Myocyte (in vitro differentiated cells): Measurements from ENCODE around the gene TMIGD3. TPM values are rescaled to one million over a fixed set of nuclear protein-coding genes. Genes with fewer than 3 reads are reported as not detected.

Source experiments
- DNase-seq: peaks from one replicate; pipeline ENCODE4 v3.0.0-alpha.2; 2012; ENCODE audit warnings: low read depth
- total RNA-seq: library from RNA; depleted of rRNA; stranded (reverse); fragments of >200 nt; gene quantifications from 2 replicates; pipeline ENCODE4 v1.2.3, GENCODE V29; 2014

The TMIGD3 gene
- total RNA-seq, 1 donor from 2014 or later, result not detected

DNA sequence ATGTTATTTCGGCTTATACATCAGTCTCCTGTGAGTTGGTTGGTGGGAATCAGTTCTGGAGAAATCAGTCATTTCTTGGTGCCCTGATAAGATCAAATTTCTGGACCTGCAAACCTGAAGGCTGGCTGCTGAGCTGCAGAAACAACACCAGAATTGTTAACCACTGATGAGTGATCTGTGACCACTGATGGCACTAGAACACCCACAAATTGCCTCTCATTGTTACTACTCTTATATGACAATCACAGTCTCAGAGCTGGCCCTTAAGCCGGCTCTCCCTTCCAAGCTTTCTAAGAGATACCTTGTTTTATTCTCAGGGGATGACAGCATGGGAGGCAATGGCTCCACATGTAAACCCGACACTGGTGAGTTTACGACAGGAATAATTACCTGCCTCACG, 27.7 kb downstream of the TMIGD3 start:
- DNase-seq, result no peak

DNA sequence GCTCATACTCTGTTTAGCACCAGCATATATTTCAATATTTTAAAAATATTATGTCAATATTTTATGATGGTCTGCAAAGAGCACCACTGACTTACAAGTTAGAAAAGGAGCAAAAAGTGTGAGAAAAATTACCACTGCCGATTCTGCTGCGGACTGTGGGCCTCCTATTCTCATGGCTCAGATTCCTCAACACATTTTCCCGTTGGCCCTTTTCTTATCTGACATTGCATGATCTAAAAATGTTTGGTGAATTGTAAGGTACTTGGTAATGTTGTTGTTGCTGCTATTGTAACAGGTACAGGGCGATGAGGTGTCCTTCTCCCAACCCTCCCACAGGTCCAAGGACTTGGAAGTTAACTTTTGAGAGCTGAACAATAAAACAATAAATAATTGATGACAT, 28.9 kb downstream of the TMIGD3 start:
- DNase-seq, result no peak

DNA sequence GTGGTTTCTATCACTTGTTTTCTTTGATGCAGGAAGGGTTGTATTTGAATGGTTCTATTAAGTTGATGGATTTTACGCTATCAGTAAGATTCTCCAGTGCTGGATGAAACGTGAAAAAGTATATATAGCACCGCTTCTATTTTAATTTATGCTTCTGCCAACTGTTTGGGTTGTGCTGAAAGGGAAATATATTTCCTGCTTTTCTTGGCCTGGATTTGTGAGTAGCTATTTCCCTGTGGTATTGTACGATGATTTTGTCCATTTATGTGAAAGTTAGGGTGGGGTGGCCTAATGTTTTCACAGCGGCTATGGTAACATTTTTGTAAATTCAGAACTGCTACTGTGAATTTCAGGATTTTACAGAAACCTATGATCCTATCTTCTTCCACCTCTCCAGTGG, 29.3 kb downstream of the TMIGD3 start:
- DNase-seq, result no peak

DNA sequence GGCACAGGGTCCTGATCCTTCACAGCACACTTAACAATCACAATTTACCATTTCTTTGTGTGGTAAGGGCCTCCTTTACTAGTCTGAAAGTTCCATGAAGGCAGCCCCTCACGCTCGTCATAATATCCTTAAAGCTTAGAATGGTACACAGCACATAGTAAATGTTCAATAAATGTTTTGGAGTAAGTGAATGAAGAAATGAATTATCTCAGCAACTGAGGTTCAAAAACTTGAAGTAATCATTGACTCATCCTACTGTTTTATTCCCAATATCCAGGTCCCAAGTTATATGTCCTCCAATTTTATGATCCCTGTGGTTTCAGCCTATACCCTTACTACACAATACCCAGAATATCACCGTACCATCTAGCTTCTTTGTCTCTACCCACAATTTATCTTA, 31.9 kb downstream of the TMIGD3 start:
- DNase-seq, result no peak

DNA sequence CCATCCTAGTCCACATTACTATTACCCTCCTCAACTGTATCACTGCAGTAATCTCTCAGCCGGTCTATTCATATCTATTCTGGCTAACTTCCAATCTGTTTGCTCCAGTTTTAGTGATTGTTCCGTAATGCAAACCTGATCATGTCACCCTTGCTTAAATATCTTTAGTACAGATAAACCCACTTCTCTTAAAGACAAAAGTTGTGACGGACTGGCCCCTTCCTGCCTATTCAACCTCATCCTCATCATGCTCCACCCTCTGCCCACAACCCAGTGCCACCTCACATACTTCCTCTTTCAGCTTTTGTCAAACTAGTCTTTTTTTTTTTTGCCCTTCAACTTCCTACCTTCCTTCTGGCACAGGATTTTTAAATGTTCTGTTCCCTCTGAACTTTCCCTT, 32.4 kb downstream of the TMIGD3 start:
- DNase-seq, result no peak

DNA sequence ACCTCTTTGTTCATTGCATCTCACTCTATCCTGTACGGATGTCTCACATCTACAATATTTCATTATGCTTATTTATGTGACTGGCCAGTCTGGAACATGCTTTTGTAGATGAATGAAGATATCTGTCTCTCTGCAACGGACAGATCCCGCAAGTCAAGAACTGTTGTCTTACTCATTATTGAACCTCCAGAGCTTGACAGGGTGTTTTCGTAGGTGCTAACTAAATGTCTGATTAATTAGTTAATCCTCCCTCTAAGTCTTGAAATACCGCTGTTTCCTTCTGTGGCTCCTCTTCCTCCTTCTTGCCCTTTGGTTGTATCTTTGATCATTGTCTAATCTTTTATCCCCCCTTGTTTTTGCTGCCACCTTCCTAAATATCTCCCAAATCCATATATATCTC, 32.8 kb downstream of the TMIGD3 start:
- no peak for DNase-seq

DNA sequence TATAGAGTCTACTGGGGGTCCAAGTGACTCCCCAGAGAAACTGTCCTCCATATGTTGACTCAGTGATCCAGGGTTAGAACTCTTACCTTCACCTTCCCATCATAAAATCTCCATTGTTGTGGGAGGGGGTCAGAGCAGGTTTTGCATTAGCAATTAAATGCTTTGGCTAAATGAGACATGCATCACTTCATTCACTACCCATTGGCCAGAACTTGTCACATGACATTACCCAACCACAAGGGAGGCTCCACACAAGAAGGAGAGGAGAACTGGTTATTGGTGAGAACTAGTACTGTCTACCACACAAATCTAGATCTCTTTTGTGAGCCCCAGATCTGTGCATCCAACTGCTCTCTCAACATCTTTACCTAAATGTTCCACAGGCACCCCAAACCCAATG, 33.9 kb downstream of the TMIGD3 start:
- no peak for DNase-seq

DNA sequence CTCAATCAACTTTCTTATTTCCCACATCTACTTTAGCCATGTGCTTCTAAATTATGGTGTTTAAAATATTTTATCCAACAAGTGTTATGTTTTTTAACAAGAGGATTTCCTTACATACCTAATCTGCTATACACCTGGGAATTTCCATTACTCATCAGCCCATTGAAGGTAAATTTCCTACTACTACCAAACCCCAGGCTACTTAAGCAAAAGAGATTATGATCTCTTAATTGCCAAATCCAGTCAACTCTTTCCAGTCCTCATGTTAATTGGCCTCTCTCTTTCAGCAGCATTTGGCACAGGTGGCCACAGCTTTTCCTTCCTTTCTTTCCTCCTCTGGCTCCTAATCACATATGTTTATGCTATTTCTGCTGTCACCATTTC, 34.7 kb downstream of the TMIGD3 start:
- no peak for DNase-seq

DNA sequence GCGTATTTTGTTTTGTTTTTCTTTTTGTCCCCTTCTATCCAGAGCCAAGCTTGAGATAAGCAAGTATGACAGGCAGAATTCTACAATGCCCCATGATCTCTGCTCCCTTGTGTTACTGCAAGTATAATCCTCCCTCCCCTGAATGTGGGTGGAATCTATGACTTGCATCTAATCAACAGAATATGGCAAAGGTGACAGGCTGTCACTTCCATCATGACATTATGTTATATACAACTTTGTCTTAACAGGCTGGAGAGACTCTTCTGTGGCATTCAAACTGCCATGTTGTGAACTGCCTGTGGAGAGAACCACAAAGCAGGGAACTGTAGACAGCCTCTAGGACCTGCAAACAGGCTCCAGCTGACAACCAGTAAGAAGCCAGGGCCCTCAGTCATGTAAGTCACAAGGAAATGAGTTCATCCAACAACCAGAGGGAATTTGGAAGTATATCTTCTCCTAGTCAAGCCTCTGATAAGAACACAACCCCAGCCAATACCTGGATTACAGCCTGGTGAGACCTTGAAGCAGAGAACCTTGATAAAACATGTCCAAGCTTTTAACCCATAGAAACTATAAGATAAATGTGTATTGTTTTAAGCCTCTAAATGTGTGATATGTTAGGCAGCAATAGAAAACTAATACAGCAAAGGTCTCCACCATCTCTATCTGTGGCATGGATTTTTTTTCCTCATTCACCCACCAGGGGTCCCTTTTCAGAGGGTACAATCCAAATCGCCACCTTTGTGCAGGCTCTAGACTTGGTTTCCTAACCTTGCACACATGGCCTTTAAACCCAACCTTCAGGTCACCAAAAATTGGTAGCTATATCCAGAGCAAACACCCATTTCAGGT, 35.3 kb downstream of the TMIGD3 start:
- no peak for DNase-seq

DNA sequence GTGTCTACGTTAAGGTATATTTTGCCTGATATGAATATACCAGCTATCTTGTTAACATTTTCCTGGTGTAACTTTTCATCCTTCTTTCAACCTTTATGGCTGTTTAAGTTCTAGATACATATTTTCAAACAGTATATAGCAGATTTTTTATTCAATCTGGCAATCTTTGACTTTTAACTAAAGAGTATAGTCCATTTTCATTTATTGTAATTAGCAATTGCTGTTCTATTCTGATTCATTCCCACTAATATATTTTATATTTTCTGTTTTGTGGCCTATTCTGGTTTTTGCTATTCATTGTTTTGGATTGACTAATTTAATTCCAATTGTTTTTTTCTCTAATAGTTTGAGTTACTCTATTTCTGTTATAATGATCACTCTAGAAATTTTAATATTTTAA, 37.0 kb downstream of the TMIGD3 start:
- DNase-seq, result no peak

DNA sequence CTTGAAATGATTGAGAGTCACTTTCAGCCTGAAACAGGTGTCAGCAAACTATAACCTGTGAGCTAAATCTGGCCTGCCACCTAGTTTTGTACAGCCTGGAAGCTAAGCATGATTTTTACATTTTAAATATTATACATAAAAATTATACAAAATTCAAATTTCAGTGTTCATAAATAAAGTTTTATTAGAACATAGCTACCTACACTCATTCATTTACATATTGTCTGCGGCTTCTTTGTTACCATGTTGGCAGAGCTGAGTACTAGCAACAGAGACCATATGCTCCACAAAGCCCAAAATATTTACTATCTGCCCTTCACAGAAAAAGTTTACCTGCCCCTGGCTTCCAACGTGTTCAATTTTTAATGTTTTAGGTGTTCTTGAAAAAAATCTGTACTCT, 37.7 kb downstream of the TMIGD3 start:
- no peak for DNase-seq

DNA sequence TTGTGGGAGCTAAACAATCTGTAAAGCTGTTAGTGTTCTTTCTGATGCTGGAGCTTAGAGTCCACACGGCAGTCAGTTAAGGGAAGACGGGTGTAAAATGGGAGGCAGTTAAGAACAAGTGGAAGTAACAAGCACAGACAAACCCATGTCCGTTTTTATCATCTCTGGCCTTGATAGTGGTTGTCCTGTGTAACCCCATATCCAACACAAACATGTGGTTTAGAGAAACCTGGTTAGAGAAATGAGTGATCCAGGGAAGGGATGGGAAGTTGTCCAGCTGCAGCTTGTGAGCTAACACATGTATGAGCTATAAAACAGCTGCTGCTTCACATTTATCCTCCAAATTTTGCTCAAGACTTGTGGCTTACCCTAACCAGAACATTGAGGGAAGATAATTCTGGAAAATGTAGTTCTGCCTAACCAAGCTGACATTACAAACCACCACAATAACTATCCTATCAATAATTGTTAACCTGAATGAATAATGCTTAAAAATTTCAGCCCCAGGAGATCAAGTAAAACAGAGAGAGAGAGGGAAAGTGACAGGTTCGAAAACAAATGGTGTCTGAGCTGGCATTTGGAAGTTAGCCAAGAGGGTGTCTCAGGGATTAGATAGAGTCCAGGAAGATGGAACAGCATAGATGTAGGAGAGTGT, 40.3 kb downstream of the TMIGD3 start:
- DNase-seq, result peak; percentile 93

DNA sequence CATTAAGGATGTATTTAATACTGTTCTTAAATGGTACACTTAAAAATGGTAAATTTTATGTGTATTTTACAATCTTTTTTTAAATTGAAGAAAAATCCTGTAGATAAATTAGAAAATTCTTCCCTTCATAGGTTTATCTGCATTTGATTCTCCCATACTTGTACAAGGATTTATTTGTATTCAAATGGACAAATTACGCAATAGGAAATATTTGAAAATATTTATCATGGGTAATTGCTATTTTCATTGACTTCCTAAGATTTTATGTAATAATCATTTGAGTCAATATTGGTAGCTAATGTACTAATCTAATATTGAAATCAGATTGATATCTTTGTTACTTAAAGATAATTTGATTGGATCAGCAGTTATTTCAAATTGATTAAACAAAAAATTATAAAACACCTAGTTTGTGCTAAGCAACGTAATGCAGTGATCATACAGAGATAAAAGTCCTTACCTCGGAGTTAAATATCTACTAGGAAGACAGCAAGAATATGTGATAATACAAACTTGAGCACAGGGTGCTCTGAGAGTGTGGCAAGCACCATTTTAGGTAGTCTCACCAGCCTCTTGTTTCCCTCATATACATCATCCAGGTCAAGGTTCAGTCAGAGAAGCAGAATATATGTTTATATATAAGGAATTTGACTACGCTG, 40.9 kb downstream of the TMIGD3 start:
- no peak for DNase-seq

DNA sequence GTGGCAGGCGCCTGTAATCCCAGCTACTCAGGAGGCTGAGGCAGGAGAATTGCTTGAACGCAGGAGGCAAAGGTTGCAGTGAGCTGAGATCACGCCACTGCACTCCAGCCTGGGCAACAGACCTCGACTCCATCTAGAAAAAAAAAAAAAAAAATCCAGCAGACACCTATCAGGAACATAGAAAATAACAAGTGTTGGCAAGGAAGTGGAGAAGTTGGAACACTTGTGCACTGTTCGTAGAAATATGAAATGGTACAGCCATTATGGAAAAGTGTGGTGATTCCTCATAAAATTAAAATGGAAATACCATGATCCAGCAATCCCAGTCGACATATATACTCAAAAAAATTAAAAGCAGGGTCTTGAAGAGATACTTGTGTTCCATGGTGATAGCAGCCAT, 41.7 kb downstream of the TMIGD3 start:
- DNase-seq, result no peak

DNA sequence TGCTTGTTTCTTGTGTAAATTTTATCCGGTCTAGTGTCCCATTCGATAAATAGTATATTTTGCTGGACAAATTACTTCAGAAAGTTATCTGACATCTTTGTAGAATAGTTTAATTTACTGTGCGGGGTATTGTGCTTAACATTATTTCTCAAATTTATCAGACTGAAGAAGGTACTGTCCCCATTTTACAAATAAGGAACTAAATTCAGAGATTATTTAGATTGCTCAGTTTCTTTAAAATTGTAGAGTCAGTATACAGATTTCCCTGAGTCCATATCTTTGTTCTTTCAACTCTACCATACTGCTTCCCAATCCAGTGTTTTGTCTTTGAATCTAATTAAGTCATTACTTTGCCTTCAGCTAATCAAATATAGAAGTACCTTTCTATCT, 47.8 kb downstream of the TMIGD3 start:
- no peak for DNase-seq

DNA sequence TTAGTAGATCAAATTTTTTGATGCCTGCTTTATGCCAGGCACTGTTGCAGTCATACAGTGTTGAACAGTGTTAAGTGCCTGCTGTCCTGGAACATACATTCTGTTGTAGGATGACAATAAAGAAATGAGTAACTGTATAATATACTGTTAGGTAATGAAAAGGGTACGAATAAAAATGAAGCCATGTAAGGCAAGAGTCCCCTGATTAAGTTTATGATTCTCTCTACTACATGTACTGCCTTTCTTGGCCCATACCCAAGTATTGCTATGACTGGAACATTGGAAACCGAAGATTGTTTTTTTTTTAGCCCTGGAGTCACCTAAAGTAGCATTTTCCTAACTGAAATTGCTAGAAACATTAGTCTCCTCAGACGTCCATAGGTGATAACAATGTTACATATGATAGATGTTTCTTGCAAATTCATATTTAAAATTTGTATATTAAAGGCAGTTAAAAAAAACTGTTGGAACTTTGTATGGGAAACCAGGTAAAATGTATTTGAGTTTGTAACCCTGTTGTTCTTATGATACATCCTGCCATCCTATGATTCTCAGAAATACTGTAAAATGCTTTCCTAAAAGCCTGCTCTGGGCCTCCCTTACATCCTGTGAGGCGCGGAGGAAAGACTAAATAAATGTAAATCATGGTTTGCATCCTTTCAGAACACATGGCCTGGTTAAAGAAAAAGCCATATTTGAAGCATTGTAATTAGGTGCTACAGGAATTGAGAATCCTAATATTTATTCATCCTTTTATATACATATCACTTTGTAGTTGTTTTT, 48.4 kb downstream of the TMIGD3 start:
- no peak for DNase-seq

DNA sequence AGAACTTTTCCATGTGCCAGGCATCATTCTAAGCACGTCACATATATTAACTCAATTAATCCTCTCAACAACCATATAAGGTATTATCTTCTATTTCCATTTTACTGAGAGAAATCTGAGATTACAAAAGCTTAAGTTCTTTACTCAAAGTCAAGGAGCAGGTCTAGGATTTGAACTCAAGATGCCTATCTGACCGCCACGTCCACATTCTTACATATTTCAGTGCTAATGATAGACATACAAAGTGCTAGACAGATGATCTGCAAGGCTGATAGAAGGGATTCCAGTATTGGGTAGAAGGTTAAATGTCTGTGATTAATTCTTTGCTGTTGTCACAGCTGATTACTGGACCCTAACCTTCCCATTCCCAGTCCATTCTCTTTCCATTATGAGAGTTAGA, 49.7 kb downstream of the TMIGD3 start:
- DNase-seq, result no peak

DNA sequence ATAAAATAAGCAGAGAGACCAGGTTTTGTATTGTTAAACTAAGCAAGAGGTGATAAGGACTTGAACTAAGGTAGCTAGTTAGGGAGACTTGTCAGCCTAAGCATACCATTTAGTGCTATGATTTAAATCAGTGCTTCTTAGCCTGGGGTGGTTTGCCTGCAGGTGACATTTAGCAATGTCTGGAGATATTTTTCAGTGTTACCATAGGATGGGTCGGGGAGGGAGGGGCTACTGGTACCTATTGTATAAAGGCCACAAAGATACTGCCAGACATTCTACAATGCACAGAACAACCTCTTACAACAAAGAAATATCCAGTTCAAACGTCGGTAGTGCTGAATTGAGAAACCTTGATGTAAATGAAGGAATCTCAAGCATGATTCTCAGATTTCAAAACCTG, 50.9 kb downstream of the TMIGD3 start:
- no peak for DNase-seq

DNA sequence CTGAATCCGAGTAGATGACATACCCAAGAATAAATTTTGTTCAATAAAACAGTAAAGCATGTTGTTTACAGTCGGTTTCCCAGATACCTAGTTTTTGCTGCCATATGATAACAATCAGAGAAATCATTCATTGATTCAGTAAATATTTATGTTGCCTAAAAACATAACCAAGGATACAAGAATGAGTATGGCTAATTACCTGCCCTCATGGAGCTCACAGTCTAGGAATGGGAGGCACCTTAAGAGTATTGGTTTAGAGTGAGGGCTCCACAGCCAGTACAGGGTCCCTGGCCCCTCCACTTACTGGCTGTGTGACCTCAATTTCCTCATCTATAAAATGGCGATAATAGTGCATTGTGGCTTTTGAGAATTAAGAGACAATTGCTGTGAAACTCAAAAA, 53.2 kb downstream of the TMIGD3 start:
- no peak for DNase-seq

DNA sequence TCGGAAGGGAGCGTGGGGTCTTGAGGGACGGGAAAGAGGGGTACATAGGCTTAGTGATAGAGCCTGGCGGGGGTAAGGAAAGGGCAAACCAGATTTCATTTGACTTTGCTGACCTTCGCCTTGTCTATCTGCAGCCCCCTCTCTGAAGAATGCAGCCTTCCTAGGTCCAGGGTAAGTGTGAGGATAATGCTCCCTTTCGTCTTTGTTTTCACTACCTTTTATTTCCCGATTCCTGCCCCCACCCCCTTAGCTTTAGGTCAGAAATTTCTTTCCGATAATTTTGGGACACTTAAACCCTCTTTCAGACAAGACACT, 53.8 kb downstream of the TMIGD3 start:
- no peak for DNase-seq

DNA sequence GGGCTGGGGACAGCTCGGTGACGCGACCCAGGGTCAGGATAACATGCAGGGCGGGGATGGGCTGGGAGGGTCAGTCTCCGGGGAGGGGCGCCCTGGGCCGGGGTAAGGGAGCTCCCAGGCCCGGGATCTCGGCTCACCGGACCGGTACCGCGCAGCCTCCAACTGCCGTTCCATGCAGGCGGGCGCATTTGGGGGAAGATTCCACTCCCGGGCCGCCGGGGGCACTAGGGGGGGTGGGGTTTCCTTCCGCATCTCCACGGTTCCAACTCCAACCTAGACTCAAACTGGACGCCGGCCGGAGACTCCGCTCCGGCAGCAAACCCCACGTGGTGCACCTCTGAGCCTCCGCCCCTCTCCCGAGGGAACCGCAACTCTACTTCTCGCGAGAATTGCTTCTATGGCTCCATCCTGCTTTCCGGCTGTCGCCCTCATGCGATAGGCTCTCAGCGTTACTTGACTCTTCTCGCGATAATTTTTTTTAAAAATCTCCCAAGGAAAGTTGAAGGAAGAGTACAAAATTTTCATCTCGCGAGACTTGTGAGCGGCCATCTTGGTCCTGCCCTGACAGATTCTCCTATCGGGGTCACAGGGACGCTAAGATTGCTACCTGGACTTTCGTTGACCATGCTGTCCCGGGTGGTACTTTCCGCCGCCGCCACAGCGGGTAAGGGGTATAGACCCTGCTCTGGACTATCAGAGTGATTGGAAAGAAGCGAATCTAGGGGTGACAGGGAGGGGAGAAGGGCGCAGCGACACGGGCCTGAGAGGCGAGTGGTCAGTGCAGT, 54.3 kb downstream of the TMIGD3 start, which contains the start of the genes ATP5PB and WDR77:
Gene ATP5PB (plus strand): TSS at position 547 of the 785 bp plus-strand sequence. CDS start 78 bp downstream, at position 625.
Gene WDR77 (minus strand): TSS at position 339 of the 785 bp plus-strand sequence. CDS start 87 bp downstream, at position 252.
- peak; percentile 100 for DNase-seq
